Umbilical cord (tissue), 2 donors: Measurements from ENCODE around the gene SRP68. TPM values are rescaled to one million over a fixed set of nuclear protein-coding genes. Genes with fewer than 3 reads are reported as not detected.
"Not testable (repeated sequence)": the region's sequence is repeated elsewhere in the genome, so short reads cannot be mapped to it uniquely, and the experiment has no call there.

Source experiments
- DNase-seq: peaks from one replicate; pipeline ENCODE4 v3.0.0-alpha.2; 2015; ENCODE audit warnings: low spot score
- total RNA-seq: library from RNA; depleted of rRNA; stranded (reverse); fragments of >200 nt; gene quantifications from one replicate; pipeline ENCODE4 v1.2.3, GENCODE V29; 2014; ENCODE audit warnings: low replicate concordance; ENCODE audit not compliant: insufficient read depth

Gene SRP68
- total RNA-seq, 1 donor from 2014 or later: 18.3 TPM

- DNase-seq: no peak
Observed at GRCh38 chr17:76089680-76090516, 17.6 kb upstream of the SRP68 start.

GRCh38 chr17:76088868-76089576 is 16.7 kb upstream of the SRP68 start:
- DNase-seq: no peak

GRCh38 chr17:76088041-76088867 is 15.9 kb upstream of the SRP68 start:
- DNase-seq: no peak

- DNase-seq: no peak
Observed at GRCh38 chr17:76087531-76087930, 15.2 kb upstream of the SRP68 start.

- no peak for DNase-seq
Observed at GRCh38 chr17:76086384-76086783, 14.1 kb upstream of the SRP68 start.

GRCh38 chr17:76085731-76086366 is 13.5 kb upstream of the SRP68 start:
- DNase-seq: no peak

- no peak for DNase-seq
Observed at GRCh38 chr17:76085066-76085730, 12.9 kb upstream of the SRP68 start.

- DNase-seq: no peak
Observed at GRCh38 chr17:76083536-76084182, 11.3 kb upstream of the SRP68 start.

- no peak for DNase-seq
Observed at GRCh38 chr17:76082326-76083251, 10.3 kb upstream of the SRP68 start.

- DNase-seq: no peak
Observed at GRCh38 chr17:76081295-76082210, 9.2 kb upstream of the SRP68 start.

GRCh38 chr17:76080768-76081287 is 8.5 kb upstream of the SRP68 start:
- DNase-seq: no peak

- no peak for DNase-seq
Observed at GRCh38 chr17:76079956-76080767, 7.8 kb upstream of the SRP68 start.

GRCh38 chr17:76079535-76079955 is 7.2 kb upstream of the SRP68 start:
- DNase-seq: no peak

- no peak for DNase-seq
Observed at GRCh38 chr17:76078860-76079534, 6.7 kb upstream of the SRP68 start, which contains the start of gene ZACN. ZACN (plus strand) TSS chr17:76079182; CDS start chr17:76079265, 83 bp downstream.

- not testable (repeated sequence) for DNase-seq
Observed at GRCh38 chr17:76078370-76078769, 6.1 kb upstream of the SRP68 start.

GRCh38 chr17:76077584-76078110 is 5.3 kb upstream of the SRP68 start:
- DNase-seq: no peak
